HepG2 (cell line): Measurements from ENCODE around the gene CSTF1.

ENCODE experiments used
- EZH2 ChIP-seq: conservative IDR thresholded peaks from 2 replicates; pipeline ENCODE4 v1.6.1; 2012; ENCODE audit warnings: mild to moderate bottlenecking, low read depth, low read length, moderate library complexity
- HES4 ChIP-seq: sonication (generic); formaldehyde crosslinking; IDR thresholded peaks from 2 replicates; pipeline ENCODE4 v1.9.0; 2021; ENCODE audit warnings: mild to moderate bottlenecking, missing genetic modification reagents, borderline replicate concordance
- MAFK ChIP-seq, 2 experiments: IDR thresholded peaks in 1 of 2; conservative IDR thresholded peaks in 1 of 2; 2 replicates each; pipeline ENCODE4 v1.6.1; 2011; ENCODE audit warnings: improper control_type of control experiment in 2 of 2, low read length in 2 of 2
- POLR2AphosphoS2 ChIP-seq: IDR thresholded peaks from 2 replicates; pipeline ENCODE4 v1.6.1; 2011; ENCODE audit warnings: low read depth, low read length, improper control_type of control experiment
- POLR2AphosphoS5 ChIP-seq: IDR thresholded peaks from 2 replicates; pipeline ENCODE4 v1.6.1; 2012; ENCODE audit warnings: low read depth, low read length
- REPIN1 ChIP-seq: sonication (generic); formaldehyde crosslinking; IDR thresholded peaks from 2 replicates; pipeline ENCODE4 v1.8.0; 2022; ENCODE audit warnings: missing genetic modification reagents, low read depth, mild to moderate bottlenecking, borderline replicate concordance
- SRSF4 ChIP-seq: fragments of 200-400 bp; formaldehyde crosslinking; IDR thresholded peaks from one replicate; pipeline ENCODE4 v1.6.1; 2018; ENCODE audit warnings: mild to moderate bottlenecking, low read depth, low read length, moderate library complexity; ENCODE audit not compliant: poor library complexity, severe bottlenecking
- TIGD3 ChIP-seq: sonication (generic); formaldehyde crosslinking; IDR thresholded peaks from 2 replicates; pipeline ENCODE4 v1.5.1; 2020; ENCODE audit warnings: mild to moderate bottlenecking, missing genetic modification reagents, borderline replicate concordance

- no peak for TF ChIP-seq POLR2AphosphoS2
- TF ChIP-seq MAFK (conservative IDR thresholded peaks at IDR 0.05 in 1 of 2, IDR thresholded peaks at IDR 0.05 in 1 of 2; ENCODE audit: low read length in 2 of 2): peak; percentile 58 to 63
- TF ChIP-seq HES4 (CRISPR knock-in tag): no peak
- no peak for TF ChIP-seq REPIN1 (CRISPR knock-in tag)
- TF ChIP-seq EZH2: no peak
- TF ChIP-seq TIGD3: no peak
- no peak for TF ChIP-seq POLR2AphosphoS5
- no peak for TF ChIP-seq SRSF4
Measured at GRCh38 chr20:56348305-56348693, 44.1 kb upstream of the CSTF1 start.
